GM15510 (cell line): ENCODE results near the gene BBX.

ENCODE experiments used
- POLR2A ChIP-seq: IDR thresholded peaks from 3 replicates; pipeline ENCODE4 v1.6.1; 2011; ENCODE audit warnings: borderline replicate concordance; ENCODE audit not compliant: insufficient read length; ENCODE audit errors: extremely low read depth

The BBX gene

GRCh38 chr3:107524326-107524840, 1.6 kb downstream of the BBX start:
- no peak for TF ChIP-seq POLR2A

GRCh38 chr3:107524841-107525643, 2.3 kb downstream of the BBX start:
- TF ChIP-seq POLR2A, result no peak

- TF ChIP-seq POLR2A, result no peak
Observed at GRCh38 chr3:107525644-107526305, 3.0 kb downstream of the BBX start.

GRCh38 chr3:107531917-107532469, 9.2 kb downstream of the BBX start:
- TF ChIP-seq POLR2A, result no peak

GRCh38 chr3:107540857-107541256, 18.1 kb downstream of the BBX start:
- no peak for TF ChIP-seq POLR2A

GRCh38 chr3:107542665-107543064, 19.9 kb downstream of the BBX start:
- no peak for TF ChIP-seq POLR2A

GRCh38 chr3:107543666-107544065, 20.9 kb downstream of the BBX start:
- TF ChIP-seq POLR2A, result no peak

GRCh38 chr3:107545680-107546120, 22.9 kb downstream of the BBX start:
- no peak for TF ChIP-seq POLR2A

- no peak for TF ChIP-seq POLR2A
Observed at GRCh38 chr3:107548601-107549000, 25.8 kb downstream of the BBX start.

GRCh38 chr3:107555359-107555758, 32.6 kb downstream of the BBX start:
- TF ChIP-seq POLR2A, result no peak

- no peak for TF ChIP-seq POLR2A
Observed at GRCh38 chr3:107557743-107558142, 35.0 kb downstream of the BBX start.

GRCh38 chr3:107560166-107560565, 37.4 kb downstream of the BBX start:
- TF ChIP-seq POLR2A, result no peak

- no peak for TF ChIP-seq POLR2A
Observed at GRCh38 chr3:107561980-107562379, 39.2 kb downstream of the BBX start.

- no peak for TF ChIP-seq POLR2A
Observed at GRCh38 chr3:107562969-107563529, 40.3 kb downstream of the BBX start.

- no peak for TF ChIP-seq POLR2A
Observed at GRCh38 chr3:107574650-107575049, 51.9 kb downstream of the BBX start.

GRCh38 chr3:107578091-107578490, 55.3 kb downstream of the BBX start:
- no peak for TF ChIP-seq POLR2A

- no peak for TF ChIP-seq POLR2A
Observed at GRCh38 chr3:107578523-107578922, 55.8 kb downstream of the BBX start.
